Measurements from ENCODE around the gene SPINT2. TPM values are rescaled to one million over a fixed set of nuclear protein-coding genes. Genes with fewer than 3 reads are reported as not detected.

SPINT2 gene
- total RNA-seq, 1 experiment from 2014 or later: 1,023 TPM

DNA sequence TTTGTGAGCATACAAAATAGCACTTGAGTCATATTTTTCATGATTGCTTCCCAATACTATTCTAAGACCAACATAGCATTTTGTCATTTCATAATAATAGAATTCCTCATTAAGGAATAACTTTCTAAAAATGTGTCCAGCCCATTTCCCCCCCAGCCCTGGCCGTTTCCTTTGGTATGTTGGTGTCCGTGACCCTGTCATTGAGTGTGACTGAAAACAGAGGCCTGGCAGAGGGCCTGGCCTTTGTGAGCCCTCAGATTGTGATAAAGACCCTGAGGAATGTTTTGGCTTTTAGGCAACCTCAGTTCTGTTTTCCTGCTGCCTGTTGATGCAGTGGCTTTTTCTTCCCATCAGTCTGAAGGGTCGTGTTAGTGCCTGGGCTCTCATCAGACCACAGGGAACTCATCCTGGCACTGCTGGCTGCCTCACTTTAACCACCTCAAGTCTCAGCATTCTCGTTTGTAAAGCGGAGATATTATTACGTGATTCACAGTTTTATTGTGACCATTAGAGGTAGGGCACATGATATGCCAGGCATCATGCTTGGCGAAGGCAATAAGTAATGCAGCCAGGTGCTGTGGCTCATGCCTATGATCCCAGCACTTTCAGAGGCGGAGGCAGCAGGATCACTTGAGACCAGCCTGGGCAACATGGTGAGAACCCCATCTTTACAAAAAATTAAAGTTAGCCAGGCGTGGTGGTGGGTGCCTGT lies 13.8 kb downstream of the SPINT2 start:
- peak overlapping the region; percentile 54 for H3K27ac Mint-ChIP-seq (ENCODE audit: unreplicated experiment)
- intact Hi-C loops (cut with micrococcal nuclease; ENCODE audit: unreplicated experiment): no loop called here

GRCh38 chr19:38278751-38279150 lies 14.4 kb downstream of the SPINT2 start:
- Mint-ChIP-seq H3K4me1 (ENCODE audit: low read depth, unreplicated experiment) (peaks cover 56% of the 10 kb centered on the region), H3K36me3 (ENCODE audit: insufficient read depth, unreplicated experiment) (peaks cover 84% of the 10 kb centered on the region), H3K9me3 (ENCODE audit: low read depth, unreplicated experiment) (no peaks in the 10 kb centered on the region), H3K27me3 (ENCODE audit: unreplicated experiment) (no peaks in the 10 kb centered on the region), H3K27ac (ENCODE audit: unreplicated experiment) (no peak overlapping the region), H3K4me3 (ENCODE audit: low read depth, unreplicated experiment) (no peak overlapping the region)
- no TSS peak for BruUV-seq (replicated peaks)
- no peak for DNase-seq
- CTCF ChIA-PET: no interaction called here
- intact Hi-C loops (cut with micrococcal nuclease; ENCODE audit: unreplicated experiment): no loop called here
- TF ChIP-seq CTCF (IDR thresholded peaks at IDR 0.05; ENCODE audit: unreplicated experiment): no peak

More for the DNA sequence above, 13.8 kb downstream of the SPINT2 start:
- Mint-ChIP-seq H3K36me3 (ENCODE audit: insufficient read depth, unreplicated experiment) (peaks cover 84% of the 10 kb centered on the region), H3K4me1 (ENCODE audit: low read depth, unreplicated experiment) (peaks cover 62% of the 10 kb centered on the region), H3K27me3 (ENCODE audit: unreplicated experiment) (no peaks in the 10 kb centered on the region), H3K9me3 (ENCODE audit: low read depth, unreplicated experiment) (no peaks in the 10 kb centered on the region), H3K4me3 (ENCODE audit: low read depth, unreplicated experiment) (peak overlapping the region; percentile 26)
- CTCF ChIA-PET: interaction anchor here (0.5 to 1.7 kb wide), 4 partner anchors 11 to 96 kb away, joined by 3 to 16 read pairs (median 3); partner anchors contain the start of genes PSMD8 and SPINT2
- BruUV-seq (replicated peaks): no TSS peak
- no peak for DNase-seq
- TF ChIP-seq CTCF (IDR thresholded peaks at IDR 0.05; ENCODE audit: unreplicated experiment): no peak

DNA sequence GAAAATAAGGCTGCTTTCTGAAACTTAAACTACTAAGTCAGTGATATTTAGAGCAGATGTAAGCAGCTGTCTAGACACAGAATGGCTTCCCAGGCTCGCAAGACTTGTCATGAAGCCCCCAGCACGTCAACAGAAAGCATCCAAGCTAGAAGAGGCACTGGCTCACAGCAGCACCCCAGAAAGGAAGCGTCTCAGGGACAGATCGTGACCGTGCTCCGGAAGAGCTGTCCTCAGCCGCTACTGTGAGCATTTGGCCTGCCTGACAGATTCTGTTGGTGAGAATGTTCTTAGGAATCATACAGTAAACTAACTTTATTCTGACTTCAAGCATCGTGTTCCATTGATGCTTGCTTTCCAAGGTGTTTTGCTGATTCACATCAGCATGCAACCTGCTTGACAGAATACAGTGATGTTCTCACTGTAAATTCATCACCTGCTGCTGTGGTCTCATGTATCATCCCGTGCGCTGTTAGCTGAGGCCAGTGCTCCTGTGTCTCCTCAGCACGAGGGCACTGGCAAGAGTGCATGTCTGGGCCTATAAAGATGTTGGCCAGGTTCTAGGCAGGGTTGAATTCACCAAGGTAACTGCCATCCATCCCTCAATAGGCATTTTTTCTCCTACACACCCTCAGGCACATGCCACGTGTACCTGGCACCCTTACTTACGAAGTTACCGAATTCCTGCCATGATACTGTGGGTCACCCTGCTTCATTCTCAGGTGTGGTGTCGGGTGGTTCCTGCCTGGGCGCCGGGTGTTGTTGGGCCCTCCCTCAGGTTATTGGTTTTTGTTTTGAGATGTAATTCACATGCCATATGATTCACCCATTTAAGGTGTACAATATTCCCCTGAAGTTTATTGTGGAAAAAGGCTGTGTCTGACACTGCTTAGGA lies 15.9 kb downstream of the SPINT2 start:
- peaks cover 88% of the 10 kb centered on the region for H3K36me3 Mint-ChIP-seq (ENCODE audit: insufficient read depth, unreplicated experiment)
- no peak overlapping the region for H3K27ac Mint-ChIP-seq (ENCODE audit: unreplicated experiment)
- no peaks in the 10 kb centered on the region for H3K27me3 Mint-ChIP-seq (ENCODE audit: unreplicated experiment)
- no peak for DNase-seq
- no peaks in the 10 kb centered on the region for H3K9me3 Mint-ChIP-seq (ENCODE audit: low read depth, unreplicated experiment)
- BruUV-seq (replicated peaks): no TSS peak
- no peak overlapping the region for H3K4me3 Mint-ChIP-seq (ENCODE audit: low read depth, unreplicated experiment)
- CTCF ChIA-PET: interaction anchor here (0.5 to 1.6 kb wide), 4 partner anchors 11 to 177 kb away, joined by 3 to 5 read pairs (median 3); partner anchors contain the start of gene SPINT2
- H3K4me1 Mint-ChIP-seq (ENCODE audit: low read depth, unreplicated experiment): peaks cover 45% of the 10 kb centered on the region
- TF ChIP-seq CTCF (IDR thresholded peaks at IDR 0.05; ENCODE audit: unreplicated experiment): no peak
- intact Hi-C loops (cut with micrococcal nuclease; ENCODE audit: unreplicated experiment): no loop called here

DNA sequence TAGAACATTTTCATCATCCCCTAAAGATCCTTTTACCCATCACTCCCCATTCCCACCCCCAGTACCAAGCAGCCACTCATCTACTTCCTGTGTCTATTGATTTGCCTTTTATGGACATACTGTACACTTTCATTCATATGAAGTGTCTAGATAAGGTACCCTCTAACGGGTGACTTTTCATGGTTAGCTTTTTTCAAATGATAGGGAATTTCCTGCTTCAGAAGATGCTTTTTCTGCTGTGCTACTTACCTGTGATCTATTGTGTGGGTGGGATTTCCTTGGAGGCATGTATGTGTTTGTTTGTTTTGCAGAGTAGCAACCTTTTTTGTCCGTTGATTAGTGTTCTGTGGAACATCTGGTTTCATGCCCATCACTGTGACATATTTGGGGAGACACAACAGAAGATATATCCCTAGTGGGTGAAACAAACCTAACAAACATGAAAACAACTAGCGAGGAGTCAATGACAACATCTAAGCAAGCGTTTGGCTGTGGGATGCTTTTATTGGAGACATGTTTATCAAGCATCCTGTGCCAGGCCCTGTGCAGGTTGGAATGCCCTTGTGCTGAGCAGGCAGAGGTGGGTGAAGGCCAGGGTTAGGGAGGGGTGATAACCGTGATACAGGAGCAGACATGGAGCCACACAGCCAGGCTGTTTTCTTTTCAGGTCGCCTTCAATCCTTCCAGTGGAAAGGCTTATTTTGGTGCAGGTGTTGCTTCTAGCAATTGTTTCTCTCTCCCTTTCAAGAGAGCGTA lies 17.6 kb downstream of the SPINT2 start:
- no peak for DNase-seq
- BruUV-seq (replicated peaks): no TSS peak
- no peak overlapping the region for H3K27ac Mint-ChIP-seq (ENCODE audit: unreplicated experiment)
- H3K4me3 Mint-ChIP-seq (ENCODE audit: low read depth, unreplicated experiment): no peak overlapping the region
- H3K4me1 Mint-ChIP-seq (ENCODE audit: low read depth, unreplicated experiment): peaks cover 44% of the 10 kb centered on the region
- H3K9me3 Mint-ChIP-seq (ENCODE audit: low read depth, unreplicated experiment): no peaks in the 10 kb centered on the region
- CTCF ChIA-PET: interaction anchor here (1.6 kb wide), 1 partner anchor 18 kb away, joined by 3 read pairs; the partner anchor contains the start of gene SPINT2
- intact Hi-C loops (cut with micrococcal nuclease; ENCODE audit: unreplicated experiment): no loop called here
- no peak for TF ChIP-seq CTCF (IDR thresholded peaks at IDR 0.05; ENCODE audit: unreplicated experiment)
- no peaks in the 10 kb centered on the region for H3K27me3 Mint-ChIP-seq (ENCODE audit: unreplicated experiment)
- H3K36me3 Mint-ChIP-seq (ENCODE audit: insufficient read depth, unreplicated experiment): peaks cover 88% of the 10 kb centered on the region
